Parathyroid adenoma (tissue), 2 donors: ENCODE data around the gene RRP12.

Experiments used
- H2AFZ ChIP-seq: fragments of 300-600 bp; sonication (generic); one replicate; pipeline ENCODE4 v1.7.0; 2017; ENCODE audit warnings: antibody characterized with exemption, mild to moderate bottlenecking
- H3K27ac ChIP-seq: fragments of 300-600 bp; sonication (generic); one replicate; pipeline ENCODE4 v1.7.0; 2017
- H3K27me3 ChIP-seq: fragments of 300-600 bp; sonication (generic); one replicate; pipeline ENCODE4 v1.7.0; 2017; ENCODE audit warnings: low read length; ENCODE audit not compliant: control insufficient read depth, insufficient read depth
- H3K36me3 ChIP-seq: fragments of 300-600 bp; sonication (generic); one replicate; pipeline ENCODE4 v1.7.0; 2017; ENCODE audit warnings: low read length; ENCODE audit not compliant: control insufficient read depth, insufficient read depth
- H3K4me1 ChIP-seq: fragments of 300-600 bp; sonication (generic); one replicate; pipeline ENCODE4 v1.7.0; 2017; ENCODE audit warnings: control low read depth
- H3K4me2 ChIP-seq: fragments of 300-600 bp; sonication (generic); one replicate; pipeline ENCODE4 v1.7.0; 2017; ENCODE audit warnings: low read length
- H3K4me3 ChIP-seq: fragments of 300-600 bp; sonication (generic); one replicate; pipeline ENCODE4 v1.7.0; 2017; ENCODE audit warnings: low read depth, low read length
- H3K79me2 ChIP-seq: fragments of 300-600 bp; sonication (generic); one replicate; pipeline ENCODE4 v1.7.0; 2017; ENCODE audit warnings: control low read depth
- H3K9ac ChIP-seq: fragments of 300-600 bp; sonication (generic); one replicate; pipeline ENCODE4 v1.7.0; 2017; ENCODE audit warnings: mild to moderate bottlenecking
- H3K9me3 ChIP-seq: fragments of 300-600 bp; sonication (generic); one replicate; pipeline ENCODE4 v1.7.0; 2017; ENCODE audit warnings: low read length; ENCODE audit not compliant: control insufficient read depth
- CTCF ChIP-seq: fragments of 300-600 bp; sonication (generic); IDR thresholded peaks from one replicate; pipeline ENCODE4 v1.7.0; 2017; ENCODE audit warnings: antibody characterized with exemption, mild to moderate bottlenecking
- donor health status: primary hyperparathyroidism.

The RRP12 gene

DNA sequence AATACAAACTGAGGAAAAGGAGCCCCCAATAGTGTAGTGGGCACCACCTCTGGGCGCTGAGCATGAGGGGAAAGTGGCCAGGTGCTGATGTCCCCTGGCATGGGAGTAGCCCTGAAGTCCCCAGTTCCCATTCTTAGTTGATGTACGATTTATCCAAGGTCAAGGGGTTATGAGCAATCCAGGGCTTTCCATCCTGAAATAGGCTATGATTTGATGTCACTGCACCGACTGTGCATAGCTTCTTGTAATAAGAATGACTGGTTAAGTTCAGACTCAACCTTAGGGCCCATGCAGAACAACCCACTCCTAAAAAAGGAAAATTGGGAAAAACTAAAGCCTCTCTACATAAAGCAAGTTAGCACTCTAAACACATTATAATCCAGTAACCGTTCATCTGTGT, 77.6 kb downstream of the RRP12 start:
- Histone ChIP-seq H3K79me2 (peaks cover 3% of the 10 kb centered on the region), H3K4me1 (peaks cover 3% of the 10 kb centered on the region), H3K36me3 (no peaks in the 10 kb centered on the region), H3K27me3 (no peaks in the 10 kb centered on the region), H3K9me3 (no peaks in the 10 kb centered on the region), H3K9ac (no peak overlapping the region), H2AFZ (no peak overlapping the region), H3K4me3 (no peak overlapping the region), H3K4me2 (no peak overlapping the region), H3K27ac (no peak overlapping the region)
- TF ChIP-seq CTCF, result no peak

- no peak overlapping the region for H3K27ac ChIP-seq
- no peak overlapping the region for H2AFZ ChIP-seq
- H3K79me2 ChIP-seq, result peaks cover 2% of the 10 kb centered on the region
- H3K9ac ChIP-seq, result no peak overlapping the region
- H3K27me3 ChIP-seq, result no peaks in the 10 kb centered on the region
- no peak overlapping the region for H3K4me2 ChIP-seq
- no peaks in the 10 kb centered on the region for H3K9me3 ChIP-seq
- H3K36me3 ChIP-seq, result no peaks in the 10 kb centered on the region
- no peak for TF ChIP-seq CTCF
- no peak overlapping the region for H3K4me3 ChIP-seq
- H3K4me1 ChIP-seq, result peaks cover 3% of the 10 kb centered on the region
Observed at GRCh38 chr10:97321804-97322190, 79.3 kb downstream of the RRP12 start.

DNA sequence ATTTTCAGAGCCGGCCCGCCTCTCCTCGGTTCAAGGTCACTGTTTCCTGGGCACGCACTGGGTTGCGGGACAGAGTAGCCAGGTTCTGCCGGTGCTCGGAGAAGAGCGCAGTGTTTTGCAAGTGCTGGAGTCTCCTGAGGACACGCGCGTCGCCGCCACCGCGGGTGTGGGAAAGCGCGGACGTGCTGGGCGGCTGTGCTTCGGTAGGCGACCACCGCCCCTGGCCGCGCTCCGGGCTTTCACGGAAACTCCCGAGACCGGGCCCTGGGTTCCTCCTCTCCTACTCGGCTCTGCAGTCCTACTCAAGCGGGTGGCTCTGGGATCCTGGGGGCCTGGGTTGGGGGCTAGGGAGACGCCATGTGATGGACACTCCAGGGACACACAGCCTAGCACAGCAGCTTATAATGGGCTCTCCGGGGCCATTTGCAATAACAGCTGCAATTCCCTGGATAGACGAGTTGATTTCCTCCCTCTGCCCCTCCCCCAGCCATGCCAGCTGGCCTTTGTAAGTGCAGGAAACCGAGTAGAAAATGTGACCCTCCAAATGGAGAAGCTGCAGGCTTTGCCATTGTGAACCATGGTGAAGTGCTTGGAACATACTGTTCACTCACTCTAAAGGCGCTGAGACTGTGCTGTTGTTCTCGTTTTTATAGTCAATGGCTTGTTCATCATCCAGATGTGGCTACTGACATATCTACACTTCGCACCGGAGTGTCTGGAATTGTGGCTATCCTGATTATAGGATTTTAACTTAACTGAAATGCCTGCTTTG, 79.9 kb downstream of the RRP12 start:
- no peak overlapping the region for H3K9ac ChIP-seq
- no peaks in the 10 kb centered on the region for H3K27me3 ChIP-seq
- H3K4me2 ChIP-seq, result peak overlapping the region; percentile 82
- no peaks in the 10 kb centered on the region for H3K79me2 ChIP-seq
- H2AFZ ChIP-seq, result no peak overlapping the region
- TF ChIP-seq CTCF, result no peak
- no peak overlapping the region for H3K27ac ChIP-seq
- H3K36me3 ChIP-seq, result no peaks in the 10 kb centered on the region
- H3K4me3 ChIP-seq, result no peak overlapping the region
- H3K4me1 ChIP-seq, result peaks cover 3% of the 10 kb centered on the region
- no peaks in the 10 kb centered on the region for H3K9me3 ChIP-seq

DNA sequence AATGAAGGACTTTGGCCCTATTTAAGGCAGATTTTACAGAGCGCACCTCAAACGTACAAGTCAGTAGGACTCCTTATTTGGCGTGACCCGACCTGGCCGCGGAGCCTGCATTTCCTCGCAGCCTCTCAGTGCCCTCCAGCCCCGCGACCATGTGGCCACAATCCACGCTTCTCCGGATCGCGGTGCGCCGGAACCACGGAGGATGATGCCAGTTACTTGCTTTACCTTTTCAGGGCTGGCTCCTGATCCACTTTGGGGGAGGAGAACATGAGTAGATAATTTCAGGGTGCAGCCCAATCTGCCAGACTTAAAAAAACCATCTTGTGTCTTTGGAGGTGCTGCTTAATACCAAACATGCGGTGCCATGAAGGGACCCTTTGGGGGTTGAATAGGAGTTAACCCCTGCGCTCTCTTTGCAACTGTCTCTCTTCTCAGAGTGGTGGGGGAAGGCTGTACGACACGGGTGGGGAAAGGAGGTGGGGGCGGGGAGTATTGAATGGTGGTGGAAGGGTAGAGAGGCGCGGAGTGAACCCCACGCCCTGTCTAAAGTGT, 80.6 kb downstream of the RRP12 start:
- Histone ChIP-seq H2AFZ (no peak overlapping the region), H3K27ac (no peak overlapping the region), H3K79me2 (no peaks in the 10 kb centered on the region), H3K36me3 (no peaks in the 10 kb centered on the region), H3K4me1 (peaks cover 3% of the 10 kb centered on the region), H3K9ac (no peak overlapping the region), H3K4me3 (peak overlapping the region; percentile 46), H3K27me3 (no peaks in the 10 kb centered on the region), H3K9me3 (no peaks in the 10 kb centered on the region), H3K4me2 (peak overlapping the region; percentile 82)
- TF ChIP-seq CTCF, result no peak
